Activated CD4-positive, alpha-beta T cell treated with anti-CD3 and anti-CD28 coated beads, Interleukin-10, Interleukin-2, amounts not matched to agents 100 ng/mL and 50 ng/mL, durations not matched to agents 16 hours and 8 hours (primary cell): ENCODE measurements around the gene CHD2.
A peak's percentile ranks its signal among the peaks of the same experiment; 100 is the strongest.

Source experiments
- DNase-seq: peaks from one replicate; pipeline ENCODE4 v3.0.0-alpha.2; 2020

CHD2 gene

DNA sequence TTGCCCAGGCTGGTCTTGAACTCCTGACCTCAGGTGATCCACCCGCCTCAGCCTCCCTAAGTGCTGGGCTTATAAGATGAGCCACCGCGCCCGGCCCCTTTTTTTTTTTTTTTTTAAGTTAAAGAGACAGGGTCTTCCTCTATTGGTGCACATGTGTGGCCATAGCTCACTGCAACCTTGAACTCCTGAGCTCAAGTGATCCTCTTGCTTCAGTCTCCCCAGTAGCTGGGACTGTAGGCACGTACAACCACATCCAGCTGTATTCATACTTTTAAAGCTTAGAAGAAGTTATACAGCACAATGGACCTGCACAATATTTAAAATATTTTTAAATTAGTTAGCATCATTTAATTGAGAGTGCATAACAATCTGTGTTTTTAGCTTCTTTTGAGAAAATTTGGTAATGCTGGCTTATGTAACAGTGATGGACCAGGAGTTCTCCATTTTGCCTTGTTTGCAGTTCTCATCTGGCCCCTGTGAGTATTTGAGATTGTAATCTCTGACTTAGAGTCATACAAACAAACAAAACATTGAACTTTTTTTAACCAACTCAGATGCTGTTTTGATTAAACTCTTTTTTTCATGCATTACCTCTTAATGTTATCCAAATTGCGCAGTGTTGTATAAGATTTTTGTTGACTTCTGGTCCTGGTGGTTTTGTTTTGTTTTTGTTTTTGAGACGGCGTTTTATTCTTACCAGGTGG, 33.0 kb downstream of the CHD2 start:
- DNase-seq: no peak

DNA sequence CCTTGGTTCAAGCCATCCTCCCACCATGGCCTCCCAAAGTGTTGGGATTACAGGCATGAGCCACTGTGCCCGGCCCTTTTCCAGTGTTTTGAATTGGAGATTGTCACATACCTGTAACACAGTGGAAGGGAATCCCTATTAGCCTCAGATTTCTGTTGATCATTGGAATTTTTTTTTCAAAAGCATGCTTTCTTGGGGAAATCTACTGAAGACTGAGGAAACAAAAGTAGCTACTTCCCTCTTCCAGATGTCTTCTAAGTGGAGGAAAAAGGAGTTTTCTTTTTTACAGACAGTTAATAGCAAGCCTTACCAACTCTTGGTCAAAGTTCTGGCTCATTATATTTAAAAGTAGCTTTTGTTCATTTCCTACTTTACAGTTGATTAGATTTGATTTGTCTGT, 33.7 kb downstream of the CHD2 start:
- no peak for DNase-seq

- no peak for DNase-seq
Observed at GRCh38 chr15:92934716-92935115, 34.6 kb downstream of the CHD2 start.

DNA sequence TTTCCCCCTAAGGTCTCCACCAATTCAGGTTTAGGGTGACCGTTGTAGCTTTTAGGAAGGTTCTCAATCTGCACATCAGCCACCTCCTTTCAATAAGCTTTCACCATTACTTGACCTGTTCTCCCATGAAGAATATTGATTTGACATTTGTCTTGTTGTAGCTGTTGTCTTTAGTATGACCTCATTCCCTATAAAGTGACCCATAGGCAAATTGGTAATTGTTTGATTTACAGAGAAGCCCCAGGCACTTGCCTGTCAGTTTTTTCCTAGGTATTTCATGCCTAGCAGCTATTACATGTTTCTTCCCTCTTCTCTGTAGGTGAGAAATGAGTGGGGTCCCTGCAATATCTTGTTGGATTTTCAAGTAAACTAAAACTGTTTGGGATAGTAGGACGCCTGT, 36.0 kb downstream of the CHD2 start:
- no peak for DNase-seq

DNA sequence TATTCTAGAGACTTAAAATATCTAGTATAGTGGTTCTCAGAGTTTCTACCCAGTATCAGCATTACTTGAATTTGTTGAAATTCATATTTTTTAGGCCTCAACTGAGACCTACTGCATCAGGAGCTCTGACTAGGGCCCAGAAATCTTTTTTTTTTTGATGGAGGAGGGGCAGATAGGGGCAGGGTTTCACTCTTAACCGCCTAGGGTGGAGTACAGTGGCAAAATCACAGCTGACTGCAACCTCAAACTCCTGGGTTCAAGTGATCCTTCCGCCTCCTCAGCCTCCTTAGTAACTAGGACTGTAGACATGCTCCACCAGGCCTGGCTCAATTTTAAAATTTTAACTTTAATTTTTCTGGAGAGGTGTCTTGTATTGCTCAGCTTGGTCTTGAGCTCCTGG, 36.6 kb downstream of the CHD2 start:
- DNase-seq: no peak

- DNase-seq: no peak
Observed at GRCh38 chr15:92937901-92938300, 37.8 kb downstream of the CHD2 start.

- DNase-seq: no peak
Observed at GRCh38 chr15:92938387-92938786, 38.3 kb downstream of the CHD2 start.

GRCh38 chr15:92941668-92942067, 41.5 kb downstream of the CHD2 start:
- DNase-seq: no peak

GRCh38 chr15:92942706-92943105, 42.6 kb downstream of the CHD2 start:
- DNase-seq: no peak

DNA sequence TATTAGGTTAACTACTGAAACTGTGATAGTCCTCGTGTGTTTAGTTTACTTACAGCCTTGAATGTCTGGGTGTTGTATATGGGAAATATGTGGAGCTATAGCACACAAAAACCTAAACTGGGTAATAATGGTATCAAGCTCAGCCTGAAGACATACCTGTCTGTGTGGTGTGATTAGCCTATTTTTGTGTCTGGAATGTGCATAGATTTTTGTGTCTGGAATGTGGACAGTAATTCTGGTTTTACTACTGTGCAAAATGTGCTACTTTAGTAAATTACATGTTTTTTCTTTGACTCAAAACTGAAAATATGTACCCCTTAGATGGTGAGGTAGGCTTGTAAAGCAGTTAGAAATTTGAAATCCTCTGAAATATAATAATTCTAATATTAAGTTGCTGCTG, 43.5 kb downstream of the CHD2 start:
- no peak for DNase-seq

DNA sequence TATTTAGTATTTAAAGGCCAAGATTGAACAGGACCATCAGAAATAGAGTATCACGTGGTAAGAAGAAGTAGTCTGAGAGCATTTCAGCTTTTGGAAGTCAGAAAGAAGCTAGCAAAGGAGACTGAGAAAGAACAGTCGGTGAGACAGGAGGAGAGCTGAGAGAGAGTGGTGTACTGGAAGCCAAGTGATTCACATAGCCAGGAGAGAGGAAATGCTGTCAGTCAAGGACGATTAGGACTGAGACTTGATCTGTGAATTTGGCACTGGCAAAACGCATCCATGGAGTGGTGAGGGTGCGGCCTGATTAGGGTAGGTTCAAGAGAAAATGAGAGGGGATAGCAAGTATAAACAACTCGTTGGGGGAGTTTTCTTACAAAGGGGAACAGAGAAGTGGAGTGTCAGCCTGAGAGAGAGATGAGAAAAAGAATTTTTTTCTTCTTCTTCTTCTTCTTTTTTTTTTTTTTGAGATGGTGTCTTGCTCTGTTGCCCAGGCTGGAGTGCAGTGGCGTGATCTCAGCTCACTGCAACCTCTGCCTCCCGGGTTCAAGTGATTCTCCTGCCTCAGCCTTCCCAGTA, 44.9 kb downstream of the CHD2 start:
- DNase-seq: no peak

DNA sequence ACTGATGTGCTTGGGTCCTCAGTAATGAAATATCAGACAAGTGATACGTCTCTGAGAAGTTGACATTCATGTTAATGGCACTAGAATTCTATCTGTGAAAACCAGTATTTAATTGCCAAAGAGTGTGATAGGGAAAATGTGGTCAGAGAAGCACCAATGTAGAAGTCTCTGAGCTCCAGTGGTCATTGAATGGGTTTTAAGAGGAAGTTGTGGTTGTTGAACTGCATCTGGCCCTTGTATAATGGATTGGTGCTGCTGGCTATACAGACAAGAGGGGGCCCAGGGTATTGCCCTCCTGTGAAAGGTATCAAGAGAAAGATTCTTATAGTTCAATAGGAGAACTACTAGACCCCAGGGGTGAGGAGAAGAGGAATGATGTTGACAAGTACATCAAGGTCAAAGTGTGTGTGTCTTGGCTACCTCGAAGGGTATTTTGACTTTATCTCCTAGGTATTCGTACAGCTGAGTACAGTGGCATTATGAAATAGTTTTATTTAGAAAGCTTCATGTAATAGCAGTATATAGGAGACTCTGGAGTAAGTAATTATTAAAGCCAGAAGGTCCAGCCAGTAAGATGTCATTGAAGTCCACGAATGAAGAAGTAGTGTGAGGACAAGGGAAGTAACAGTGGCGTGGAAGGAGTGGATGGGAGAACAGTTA, 47.1 kb downstream of the CHD2 start:
- DNase-seq: no peak

- no peak for DNase-seq
Observed at GRCh38 chr15:92949604-92950249, 49.6 kb downstream of the CHD2 start.

DNA sequence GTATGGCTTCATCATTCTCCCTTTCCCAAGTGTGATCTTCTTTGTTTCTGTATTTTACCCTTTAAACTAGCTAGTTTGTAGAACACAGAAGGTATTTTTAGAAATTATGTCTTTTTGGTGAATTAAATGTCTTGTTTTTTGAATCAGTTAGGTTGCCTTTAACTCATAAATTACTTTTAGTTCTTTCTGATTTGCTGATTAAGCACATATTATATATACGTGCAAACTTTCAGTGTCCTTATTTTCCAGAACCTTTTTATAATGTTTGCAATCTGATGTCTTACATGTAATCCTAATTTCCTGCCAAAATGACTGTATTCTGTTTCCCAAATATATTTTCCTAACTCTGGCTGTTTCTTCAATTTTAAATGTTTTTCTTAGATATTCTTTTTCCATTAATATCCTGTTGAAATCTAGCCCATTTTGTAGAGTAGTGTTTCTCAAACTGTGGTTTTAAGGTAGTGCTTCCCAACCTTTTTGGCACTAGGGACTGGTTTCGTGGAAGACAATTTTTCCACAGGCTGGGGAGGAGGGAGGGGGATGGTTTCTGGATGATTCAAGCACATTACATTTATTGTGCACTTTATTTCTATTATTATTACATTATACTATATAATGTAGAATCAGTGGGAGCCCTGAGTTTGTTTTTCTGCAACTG, 51.8 kb downstream of the CHD2 start:
- no peak for DNase-seq

DNA sequence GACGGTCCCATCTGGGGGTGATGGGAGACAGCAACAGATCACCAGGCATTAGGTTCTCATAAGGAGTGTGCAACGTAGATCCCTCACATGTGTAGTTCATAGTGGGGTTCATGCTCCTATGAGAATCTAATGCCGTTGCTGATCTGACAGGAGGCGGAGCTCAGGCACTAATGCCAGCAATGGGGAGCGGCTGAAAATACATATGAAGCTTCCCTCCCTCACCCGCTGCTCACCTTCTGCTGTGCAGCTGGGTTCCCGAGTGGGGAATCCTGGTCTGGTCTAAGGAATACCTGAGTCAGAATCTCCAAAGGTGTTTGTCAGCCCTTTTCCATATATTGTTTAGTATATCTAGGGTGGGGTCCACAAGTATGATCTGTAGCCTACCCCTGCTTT, 52.3 kb downstream of the CHD2 start:
- no peak for DNase-seq

- DNase-seq: no peak
Observed at GRCh38 chr15:92953566-92953965, 53.4 kb downstream of the CHD2 start.

DNA sequence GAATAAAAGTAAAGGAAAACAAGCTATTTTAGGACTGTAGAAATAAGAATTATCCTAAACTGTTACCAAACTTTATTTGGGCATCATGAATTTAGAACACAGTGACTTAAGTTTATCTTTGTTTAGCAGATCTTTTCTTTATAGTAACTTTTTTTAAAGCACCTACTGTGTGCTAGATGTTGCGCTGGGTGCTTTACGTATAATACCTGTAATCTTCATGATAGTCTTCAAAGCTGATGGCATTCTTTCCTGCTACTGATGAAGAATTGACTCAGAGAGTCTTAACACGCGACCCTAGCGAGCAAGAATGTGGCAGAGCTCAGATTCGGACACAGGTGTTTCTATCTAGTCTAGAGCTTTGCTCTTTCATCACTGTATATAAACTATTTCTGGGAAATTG, 53.9 kb downstream of the CHD2 start:
- DNase-seq: no peak

DNA sequence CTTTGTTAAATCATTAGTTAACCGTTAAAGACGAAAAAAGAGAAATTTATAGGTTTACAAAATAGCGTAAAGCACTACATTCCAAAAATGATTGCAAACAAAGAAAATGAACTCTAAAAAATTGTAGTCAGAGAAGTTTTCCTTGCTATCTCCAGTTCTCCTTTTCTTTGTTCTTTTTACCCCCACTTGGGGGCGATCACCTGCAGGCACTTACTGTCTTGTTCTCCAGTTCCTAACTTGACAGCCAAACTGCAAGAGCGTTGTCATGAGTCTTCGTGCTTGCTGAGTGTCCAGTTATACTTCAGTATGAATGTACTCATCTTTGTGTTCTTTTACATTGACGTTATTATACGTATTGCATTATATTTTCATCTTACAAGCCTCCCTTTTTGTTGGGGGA, 54.5 kb downstream of the CHD2 start:
- peak; percentile 17 for DNase-seq

GRCh38 chr15:92955706-92956105, 55.6 kb downstream of the CHD2 start:
- no peak for DNase-seq

- peak; percentile 76 for DNase-seq
Observed at GRCh38 chr15:92958105-92958504, 58.0 kb downstream of the CHD2 start.

DNA sequence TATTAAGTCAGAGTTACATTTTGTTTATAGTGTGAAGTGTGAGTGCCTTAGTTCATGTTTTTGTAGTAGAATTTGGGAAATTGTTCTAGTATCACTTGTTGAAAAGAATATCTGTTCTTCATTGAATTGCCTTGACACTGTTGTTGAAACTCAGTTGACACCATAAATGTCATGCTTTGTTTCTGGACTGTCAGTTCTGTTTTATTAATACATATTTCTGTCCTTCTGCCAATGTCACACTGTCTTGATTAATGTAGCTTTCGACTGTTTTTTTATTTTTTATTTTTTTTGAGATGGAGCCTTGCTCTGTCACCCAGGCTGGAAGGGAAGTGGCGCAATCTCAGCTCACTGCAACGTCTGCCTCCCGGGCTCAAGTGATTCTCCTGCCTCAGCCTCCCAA, 59.1 kb downstream of the CHD2 start:
- no peak for DNase-seq

- DNase-seq: no peak
Observed at GRCh38 chr15:92960996-92961681, 61.0 kb downstream of the CHD2 start.

- no peak for DNase-seq
Observed at GRCh38 chr15:92962914-92963313, 62.8 kb downstream of the CHD2 start.
